SK-N-MC (cell line): ENCODE measurements around the gene TADA2B.

Experiments
- EZH2 ChIP-seq: fragments of 200-600 bp; sonication (generic); IDR thresholded peaks from one replicate; pipeline ENCODE4 v1.6.1; 2017; ENCODE audit warnings: antibody characterized with exemption
- POLR2AphosphoS5 ChIP-seq: IDR thresholded peaks from 2 replicates; pipeline ENCODE4 v1.6.1; 2012; ENCODE audit warnings: mild to moderate bottlenecking, low read depth, low read length, borderline replicate concordance

- TF ChIP-seq POLR2AphosphoS5 (no peak), EZH2 (no peak)
Measured at GRCh38 chr4:7003176-7003878, 39.8 kb upstream of the TADA2B start.
